Heart left ventricle (tissue), 16 donors: ENCODE data around the gene FSD1. TPM values are rescaled to one million over a fixed set of nuclear protein-coding genes. Genes with fewer than 3 reads are reported as not detected.

Experiments
- ATAC-seq, 4 donors: fragments of 200-7000 bp; cut with Tn5 transposase; one replicate each; pipeline ENCODE4 v1.9.1; 2020 to 2022; ENCODE audit warnings: moderate library complexity in 4 of 4, mild to moderate bottlenecking in 3 of 4, moderate number of reproducible peaks in 1 of 4
- DNase-seq, 5 donors: peaks; one replicate each; pipeline ENCODE4 v3.0.0-alpha.2; 2020
- H3K27ac ChIP-seq, 12 donors: fragments of 200-600 bp; sonication (generic) in 4 of 12; one replicate each; pipeline versions ENCODE4 v1.5.0 to v1.8.0; 2016 to 2022; ENCODE audit warnings: mild to moderate bottlenecking in 2 of 12
- H3K27me3 ChIP-seq, 9 donors: fragments of 200-600 bp; sonication (generic) in 2 of 9; one replicate each; pipeline versions ENCODE4 v1.5.1 to v1.8.0; 2016 to 2022; ENCODE audit warnings: mild to moderate bottlenecking in 3 of 9
- H3K36me3 ChIP-seq, 9 donors: fragments of 200-600 bp; sonication (generic) in 2 of 9; one replicate each; pipeline versions ENCODE4 v1.5.0 to v1.8.0; 2018 to 2022; ENCODE audit warnings: mild to moderate bottlenecking in 2 of 9
- H3K4me1 ChIP-seq, 12 donors: fragments of 200-600 bp; sonication (generic) in 4 of 12; one replicate each; pipeline versions ENCODE4 v1.5.0 to v1.8.0; 2016 to 2022; ENCODE audit warnings: mild to moderate bottlenecking in 3 of 12
- H3K4me3 ChIP-seq, 12 donors: fragments of 200-600 bp; sonication (generic) in 4 of 12; one replicate each; pipeline versions ENCODE4 v1.5.0 to v1.8.0; 2017 to 2022; ENCODE audit warnings: mild to moderate bottlenecking in 9 of 12, moderate library complexity in 4 of 12
- H3K9me3 ChIP-seq, 12 donors: fragments of 200-600 bp; sonication (generic) in 4 of 12; one replicate each; pipeline versions ENCODE4 v1.5.0 to v1.8.0; 2016 to 2022; ENCODE audit warnings: mild to moderate bottlenecking in 1 of 12
- POLR2A ChIP-seq, 2 donors: fragments of 450-650 bp; IDR thresholded peaks; one replicate each; pipeline ENCODE4 v1.6.1; 2017; ENCODE audit warnings: antibody characterized with exemption in 2 of 2, mild to moderate bottlenecking in 2 of 2, moderate library complexity in 2 of 2
- WGBS, 4 donors: extraction: QIAGEN DNeasy Blood & Tissue Kit in 2 of 4; methylation state at CpG; one replicate each; pipeline versions ENCODE4 v1.1.5 to v1.1.7; 2013 to 2018; 5-methylcytosine and 5-hydroxymethylcytosine counted together
- intact Hi-C, 10 donors: fragments of 100-400 bp; cut with DNase I; formaldehyde crosslinking; loops; one replicate each; pipeline versions ENCODE4 v1.11.1 to v1.14.2; 2022
- polyA plus RNA-seq, 2 donors: library from polyadenylated mRNA; stranded (reverse); fragments of 200-250 nt; gene quantifications; one replicate each; pipeline ENCODE4 v1.2.3, GENCODE V29; 2013
- total RNA-seq, 9 donors: library from RNA; depleted of rRNA in 2 of 9; stranded (reverse); fragments of >200 nt in 2 of 9; fragmentation: NEBNext Ultra II Directional in 3 of 9; extraction: Animal tissue kit (Norgen Biotek cat#: 25700) in 3 of 9; gene quantifications; one replicate each; pipeline versions ENCODE4 v1.1.0 to v1.2.4, GENCODE V29; 2016 to 2023
- TF ChIP-seq, protein P1 (sequence below), 12 donors: fragments of 200-600 bp; sonication (generic) in 4 of 12; IDR thresholded peaks; one replicate each; pipeline versions ENCODE4 v1.5.0 to v1.8.0; 2018 to 2022; ENCODE audit warnings: antibody characterized with exemption in 12 of 12, mild to moderate bottlenecking in 5 of 12
- donor health status: ischemic (EF 13 %, LVEDD 7.1; RV severe dilation, severe dysfunction).
- donor health status: healthy with polysubstance abuse.
- donor health status: DM: no; HTN: yes; CAD: no.
- donor health status: DM: no; HTN: no; CAD: no.
- donor health status: ischemic (EF 25% LVEDD 6.9; RV normal size, moderate dysfunction).
- donor health status: ischemic (EF 25% LVEDD 5.7; RV mildly dilated, moderate dysfunction).
- donor health status: healthy.
- donor health status: DM: yes; HTN: yes; CAD: no.
- donor health status: ischemic (EF 35%, LVEDD 5.7; RV mildly dilated, moderate dysfunction).
- donor health status: nonischemic (EF 11% LVEDD 7.7; RV severe dilation, severe dysfunction).
- donor health status: DM: yes; HTN: yes; CAD: no.
- donor health status: PGD.
- donor health status: ischemic (EF 29% LVEDD 5.4; RV normal size, mild dysfunction).
- donor health status: nonischemic (EF 23%, LVEDD 6.1; RV moderate dilation, normal function).

FSD1 gene
- total and polyA plus RNA-seq, 11 donors, result 0.04 to 1.2 TPM; not detected in 9

DNA sequence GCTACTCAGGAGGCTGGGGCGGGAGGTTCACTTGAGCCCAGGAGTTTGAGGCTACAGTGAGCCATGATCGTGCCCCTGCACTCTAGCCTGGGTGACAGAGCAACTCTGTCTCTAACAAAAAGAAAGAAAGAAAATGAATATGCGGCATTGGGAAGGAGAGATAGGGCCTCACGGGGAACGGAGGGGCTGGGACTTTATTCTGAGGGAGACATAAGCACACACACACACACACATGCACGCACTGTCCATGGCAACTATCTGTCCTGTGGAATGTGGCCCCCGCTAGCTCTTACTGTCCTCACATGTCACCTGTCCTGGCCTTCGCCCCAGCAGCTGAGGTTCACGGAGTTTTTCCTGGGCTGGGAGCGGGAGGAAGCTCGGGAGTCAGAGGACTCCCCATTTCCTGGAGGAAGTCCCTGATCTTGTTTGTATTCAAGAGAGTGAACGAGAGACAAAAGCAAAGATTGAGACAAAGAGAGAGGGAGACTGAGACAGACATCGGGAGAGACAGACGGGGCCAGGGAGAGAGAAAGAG lies 33.6 kb downstream of the FSD1 start:
- Histone ChIP-seq H3K36me3 (no peaks in the 10 kb centered on the region), H3K9me3 (no peaks in the 10 kb centered on the region), H3K4me3 (peak overlapping the region in 11 of 12 donors; percentile 10 to 61 (median 49)), H3K27ac (peak overlapping the region in 10 of 12 donors; percentile 4 to 68 (median 44)), H3K27me3 (no peaks in the 10 kb centered on the region), H3K4me1 (peaks cover 0 to 23% (median 11%) of the 10 kb centered on the region in 12 donors)
- ATAC-seq (no peak), DNase-seq (no peak)
- intact Hi-C loops, result no loop called here
- 9 to 20% (median 10%) methylated on average over 14 of the region's 14 CpGs for WGBS, 4 donors
- TF ChIP-seq, protein P1, sequence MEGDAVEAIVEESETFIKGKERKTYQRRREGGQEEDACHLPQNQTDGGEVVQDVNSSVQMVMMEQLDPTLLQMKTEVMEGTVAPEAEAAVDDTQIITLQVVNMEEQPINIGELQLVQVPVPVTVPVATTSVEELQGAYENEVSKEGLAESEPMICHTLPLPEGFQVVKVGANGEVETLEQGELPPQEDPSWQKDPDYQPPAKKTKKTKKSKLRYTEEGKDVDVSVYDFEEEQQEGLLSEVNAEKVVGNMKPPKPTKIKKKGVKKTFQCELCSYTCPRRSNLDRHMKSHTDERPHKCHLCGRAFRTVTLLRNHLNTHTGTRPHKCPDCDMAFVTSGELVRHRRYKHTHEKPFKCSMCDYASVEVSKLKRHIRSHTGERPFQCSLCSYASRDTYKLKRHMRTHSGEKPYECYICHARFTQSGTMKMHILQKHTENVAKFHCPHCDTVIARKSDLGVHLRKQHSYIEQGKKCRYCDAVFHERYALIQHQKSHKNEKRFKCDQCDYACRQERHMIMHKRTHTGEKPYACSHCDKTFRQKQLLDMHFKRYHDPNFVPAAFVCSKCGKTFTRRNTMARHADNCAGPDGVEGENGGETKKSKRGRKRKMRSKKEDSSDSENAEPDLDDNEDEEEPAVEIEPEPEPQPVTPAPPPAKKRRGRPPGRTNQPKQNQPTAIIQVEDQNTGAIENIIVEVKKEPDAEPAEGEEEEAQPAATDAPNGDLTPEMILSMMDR (IDR thresholded peaks at IDR 0.05), result no peak
- no peak for TF ChIP-seq POLR2A (IDR thresholded peaks at IDR 0.05)

DNA sequence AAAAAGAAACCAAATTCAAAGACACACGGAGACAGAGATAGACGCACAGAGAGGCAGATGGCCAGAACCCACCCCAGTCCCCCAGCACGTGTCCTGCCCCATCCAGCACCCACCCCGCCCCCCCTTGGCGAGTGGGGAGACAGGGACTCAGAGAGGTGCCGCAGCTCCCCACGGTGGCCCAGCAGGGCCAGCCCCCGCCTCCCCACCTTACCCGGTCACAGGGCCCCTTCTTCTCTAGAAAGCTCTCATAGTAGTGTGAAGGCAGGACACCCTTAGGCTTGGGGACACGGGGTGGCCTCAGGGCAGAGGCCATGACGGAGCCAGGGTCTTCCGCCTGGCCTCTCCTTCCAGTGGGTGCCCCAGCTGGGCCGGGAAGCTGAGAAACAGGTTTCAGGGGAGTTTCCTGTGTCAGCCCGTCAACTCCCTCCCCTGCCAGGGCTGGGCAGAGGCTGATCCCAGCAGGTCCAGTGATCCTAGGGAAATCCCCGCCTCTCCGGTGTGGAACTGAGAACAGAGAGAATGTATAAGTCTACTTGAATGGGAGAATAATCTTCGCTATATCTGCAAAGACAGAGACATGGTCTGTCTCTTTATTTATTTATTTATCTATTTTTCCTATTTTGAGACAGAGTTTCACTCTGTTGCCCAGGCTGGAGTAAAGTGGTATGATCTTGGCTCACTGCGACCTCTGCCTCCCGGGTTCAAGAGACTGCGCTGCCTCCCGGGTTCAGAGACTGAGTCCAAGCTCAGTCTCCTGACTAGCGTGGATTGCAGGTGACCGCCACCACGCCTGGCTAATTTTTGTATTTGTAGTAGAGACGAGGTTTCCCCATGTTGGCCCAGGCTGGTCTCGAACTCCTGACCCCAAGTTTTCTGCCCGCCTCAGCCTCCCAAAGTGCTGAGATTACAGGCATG lies 34.3 kb downstream of the FSD1 start, which contains the start of gene STAP2:
STAP2 (minus strand) TSS at position 387 of the 915 bp plus-strand sequence; CDS start at position 313, 74 bp downstream.
- Histone ChIP-seq H3K27me3 (no peaks in the 10 kb centered on the region), H3K36me3 (no peaks in the 10 kb centered on the region), H3K4me3 (peak within 1 kb of the TSS in 11 of 12 donors; percentile 10 to 61 (median 49)), H3K27ac (peak within 1 kb of the TSS in 11 of 12 donors; percentile 4 to 68 (median 53)), H3K4me1 (peaks cover 0 to 23% (median 11%) of the 10 kb centered on the region in 12 donors), H3K9me3 (no peaks in the 10 kb centered on the region)
- intact Hi-C loops, result no loop called here
- ATAC-seq, result no peak
- 48 to 55% (median 51%) methylated on average over 22 to 27 of the region's 27 CpGs for WGBS, 4 donors
- TF ChIP-seq POLR2A (IDR thresholded peaks at IDR 0.05), result no peak
- TF ChIP-seq, protein P1 (IDR thresholded peaks at IDR 0.05), result no peak
- no peak for DNase-seq

DNA sequence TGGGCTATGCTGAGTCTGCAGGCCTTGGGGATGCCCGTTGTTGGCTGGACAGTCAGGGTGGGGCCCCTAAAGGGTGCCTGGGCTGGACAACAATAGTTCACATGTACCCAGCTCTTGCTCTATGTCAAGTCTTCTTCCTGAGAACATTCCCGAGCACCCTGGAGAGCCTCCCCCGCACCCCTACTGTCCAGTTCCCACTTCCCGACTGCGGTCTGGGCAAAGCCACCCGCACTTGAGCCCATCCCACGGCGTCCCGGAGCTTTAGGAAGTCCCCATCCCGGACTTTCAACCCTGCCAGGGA lies 37.9 kb downstream of the FSD1 start:
- H3K36me3 ChIP-seq, result peaks cover 0 to 9% (median 3%) of the 10 kb centered on the region in 9 donors
- WGBS, 4 donors, result 1 to 3% (median 2%) methylated on average over 8 to 10 of the region's 10 CpGs

More for the DNA sequence above, 37.9 kb downstream of the FSD1 start:
- ATAC-seq, result peak; percentile 4 to 23 (median 16)
- H3K27ac ChIP-seq, result peak overlapping the region; percentile 68 to 97 (median 91)
- peaks cover 0 to 30% (median 17%) of the 10 kb centered on the region in 12 donors for H3K4me1 ChIP-seq
- H3K9me3 ChIP-seq, result no peaks in the 10 kb centered on the region
- TF ChIP-seq, protein P1 (IDR thresholded peaks at IDR 0.05), result no peak
- no peak for TF ChIP-seq POLR2A (IDR thresholded peaks at IDR 0.05)
- intact Hi-C loops, result loop anchor here in 5 of 10 donors (1.0 to 5.0 kb wide), 7 partner anchors 33 to 95 kb away; partner anchors contain the start of genes SH3GL1 (in 2 of the 5), YJU2 (in 2 of the 5) and CHAF1A (in 1 of the 5)
- DNase-seq, result no peak
- H3K27me3 ChIP-seq, result no peaks in the 10 kb centered on the region
- peak overlapping the region; percentile 38 to 100 (median 76) for H3K4me3 ChIP-seq
